ENCODE data around the gene CAAP1. TPM values are rescaled to one million over a fixed set of nuclear protein-coding genes. Genes with fewer than 3 reads are reported as not detected.

The CAAP1 gene
- polyA plus RNA-seq, 3 donors: 4.0 to 9.1 (median 8.7) TPM

- DNase-seq: no peak
- Mint-ChIP-seq H3K27ac (no peak overlapping the region), H3K9me3 (peaks cover 0 to 5% (median 3%) of the 10 kb centered on the region in 7 donors), H3K4me3 (no peak overlapping the region), H3K27me3 (ENCODE audit: low read depth in 3 of 3) (peaks cover 0 to 2% (median 0%) of the 10 kb centered on the region in 3 donors), H3K36me3 (no peaks in the 10 kb centered on the region), H3K4me1 (no peaks in the 10 kb centered on the region)
- intact Hi-C loops (cut with micrococcal nuclease): no loop called here
- 100% methylated on average over 2 of the region's 3 CpGs for WGBS (ENCODE audit: insufficient coverage)
- no peak overlapping the region for H3K9ac ChIP-seq (ENCODE audit: insufficient read depth, low read length, poor library complexity, severe bottlenecking)
- no peaks in the 10 kb centered on the region for H3K27me3 ChIP-seq (ENCODE audit: control insufficient read depth in 2 of 2, insufficient read depth in 2 of 2, low read length in 2 of 2)
- no peaks in the 10 kb centered on the region for H4K20me1 ChIP-seq (ENCODE audit: insufficient read depth, low read length)
- H3K4me2 ChIP-seq (replicated peaks; ENCODE audit: extremely low read depth, low read length, poor library complexity, severe bottlenecking): no peak overlapping the region
- H3K27ac ChIP-seq (ENCODE audit: low read depth in 1 of 2, low read length in 2 of 2): no peak overlapping the region
- no peaks in the 10 kb centered on the region for H3K4me1 ChIP-seq (ENCODE audit: control insufficient read depth in 1 of 2, insufficient read depth in 2 of 2, low read length in 2 of 2)
- no peaks in the 10 kb centered on the region for H3K36me3 ChIP-seq (replicated peaks in 1 of 2; ENCODE audit: control insufficient read depth in 1 of 2, insufficient read depth in 2 of 2, low read length in 2 of 2)
- no peak for TF ChIP-seq CTCF (IDR thresholded peaks at IDR 0.05)
- no peaks in the 10 kb centered on the region for H3K9me3 ChIP-seq (replicated peaks in 1 of 2; ENCODE audit: control insufficient read depth in 1 of 2, insufficient read depth in 1 of 2, low read length in 2 of 2)
- H3K4me3 ChIP-seq (replicated peaks in 1 of 3; ENCODE audit: low read depth in 2 of 3, low read length in 3 of 3): no peak overlapping the region
- H3K79me2 ChIP-seq (ENCODE audit: insufficient read depth, low read length): no peaks in the 10 kb centered on the region
- no peak overlapping the region for H2AFZ ChIP-seq (ENCODE audit: insufficient read depth, low read depth, low read length, poor library complexity, severe bottlenecking)
Measured at GRCh38 chr9:26812217-26812616, 80.4 kb downstream of the CAAP1 start.

- H3K27ac ChIP-seq (ENCODE audit: low read depth in 1 of 2, low read length in 2 of 2): no peak overlapping the region
- no peaks in the 10 kb centered on the region for H4K20me1 ChIP-seq (ENCODE audit: insufficient read depth, low read length)
- H2AFZ ChIP-seq (ENCODE audit: insufficient read depth, low read depth, low read length, poor library complexity, severe bottlenecking): no peak overlapping the region
- no peak for TF ChIP-seq CTCF (IDR thresholded peaks at IDR 0.05)
- Mint-ChIP-seq H3K9me3 (peaks cover 0 to 7% (median 3%) of the 10 kb centered on the region in 7 donors), H3K4me1 (no peaks in the 10 kb centered on the region), H3K27me3 (ENCODE audit: low read depth in 3 of 3) (peaks cover 0 to 2% (median 0%) of the 10 kb centered on the region in 3 donors), H3K36me3 (no peaks in the 10 kb centered on the region), H3K27ac (no peak overlapping the region), H3K4me3 (no peak overlapping the region)
- no peak overlapping the region for H3K4me3 ChIP-seq (replicated peaks in 1 of 3; ENCODE audit: low read depth in 2 of 3, low read length in 3 of 3)
- H3K36me3 ChIP-seq (replicated peaks in 1 of 2; ENCODE audit: control insufficient read depth in 1 of 2, insufficient read depth in 2 of 2, low read length in 2 of 2): no peaks in the 10 kb centered on the region
- no peaks in the 10 kb centered on the region for H3K9me3 ChIP-seq (replicated peaks in 1 of 2; ENCODE audit: control insufficient read depth in 1 of 2, insufficient read depth in 1 of 2, low read length in 2 of 2)
- no peaks in the 10 kb centered on the region for H3K27me3 ChIP-seq (ENCODE audit: control insufficient read depth in 2 of 2, insufficient read depth in 2 of 2, low read length in 2 of 2)
- no peak for DNase-seq
- no peaks in the 10 kb centered on the region for H3K79me2 ChIP-seq (ENCODE audit: insufficient read depth, low read length)
- intact Hi-C loops (cut with micrococcal nuclease): no loop called here
- H3K4me1 ChIP-seq (ENCODE audit: control insufficient read depth in 1 of 2, insufficient read depth in 2 of 2, low read length in 2 of 2): no peaks in the 10 kb centered on the region
- H3K4me2 ChIP-seq (replicated peaks; ENCODE audit: extremely low read depth, low read length, poor library complexity, severe bottlenecking): no peak overlapping the region
- H3K9ac ChIP-seq (ENCODE audit: insufficient read depth, low read length, poor library complexity, severe bottlenecking): no peak overlapping the region
Measured at GRCh38 chr9:26811106-26811505, 81.5 kb downstream of the CAAP1 start.
